T-cell (primary cell): Measurements from ENCODE around the gene MYO1C. TPM values are rescaled to one million over a fixed set of nuclear protein-coding genes. Genes with fewer than 3 reads are reported as not detected.
"Not testable (repeated sequence)": the region's sequence is repeated elsewhere in the genome, so short reads cannot be mapped to it uniquely, and the experiment has no call there.

Experiments
- ATAC-seq, 4 experiments: fragments of 200-7000 bp in 3 of 4; fragments of 150-1000 bp in 1 of 4; cut with Tn5 transposase; replicated peaks in 1 of 4; 1 replicate in 3 of 4; 2 replicates in 1 of 4; pipeline ENCODE4 v1.10.0; 2021; ENCODE audit warnings: moderate library complexity in 3 of 4, mild to moderate bottlenecking in 2 of 4, moderate number of reproducible peaks in 1 of 4
- CTCF ChIA-PET, 2 donors: fragments of 300-600 bp; sonication (Branson Sonifier 250); formaldehyde crosslinking; loops; one replicate each; lab custom pipeline; 2022; ENCODE audit warnings: antibody characterized with exemption in 2 of 2; lab: Charles Lee
- POLR2A ChIA-PET, 2 donors: fragments of 300-600 bp; sonication (Branson Sonifier 250); formaldehyde crosslinking; loops; one replicate each; lab custom pipeline; 2022; ENCODE audit warnings: antibody characterized with exemption in 2 of 2; lab: Charles Lee
- DNase-seq, 35 experiments: peaks; one replicate each; pipeline versions ENCODE4 v3.0.0 to v3.0.0-alpha.2; 2013 to 2023
- H3K27ac ChIP-seq: one replicate; pipeline ENCODE4 v1.5.1; 2013; ENCODE audit warnings: low read length
- H3K27me3 ChIP-seq, 2 experiments: replicated peaks in 1 of 2; 1 replicate in 1 of 2; 2 replicates in 1 of 2; pipeline versions ENCODE4 v1.6.1 to v1.7.0; 2013; ENCODE audit warnings: low read length in 1 of 2, mixed read lengths in 1 of 2; ENCODE audit not compliant: control insufficient read depth in 2 of 2, insufficient read depth in 2 of 2; ENCODE audit errors: extremely low read depth in 1 of 2
- H3K36me3 ChIP-seq, 2 donors: 1 replicate in 1 of 2; 2 replicates in 1 of 2; pipeline versions ENCODE4 v1.6.1 to v1.7.0; 2013; ENCODE audit warnings: low read length in 1 of 2; ENCODE audit not compliant: control insufficient read depth in 2 of 2, insufficient read depth in 1 of 2; ENCODE audit errors: extremely low read depth in 1 of 2
- H3K4me1 ChIP-seq, 2 experiments: 1 replicate in 1 of 2; 2 replicates in 1 of 2; pipeline versions ENCODE4 v1.6.1 to v1.7.0; 2013; ENCODE audit warnings: low read length in 2 of 2, mixed read lengths in 1 of 2; ENCODE audit not compliant: insufficient read depth in 2 of 2, control insufficient read depth in 1 of 2; ENCODE audit errors: extremely low read depth in 1 of 2
- H3K4me3 ChIP-seq, 2 donors: 1 replicate in 1 of 2; 2 replicates in 1 of 2; pipeline versions ENCODE4 v1.5.1 to v1.7.0; 2013; ENCODE audit warnings: mild to moderate bottlenecking in 2 of 2, low read length in 1 of 2, moderate library complexity in 1 of 2; ENCODE audit not compliant: control insufficient read depth in 1 of 2; ENCODE audit errors: extremely low read depth in 1 of 2
- H3K9me3 ChIP-seq: 2 replicates; pipeline ENCODE4 v1.7.0; 2013
- H3K27ac Mint-ChIP-seq, 2 donors: one replicate each; pipeline ENCODE4 v1.8.0; 2020 to 2021; ENCODE audit warnings: mild to moderate bottlenecking in 2 of 2, mixed read lengths in 2 of 2
- H3K27me3 Mint-ChIP-seq, 2 donors: one replicate each; pipeline ENCODE4 v1.8.0; 2021 to 2022; ENCODE audit warnings: mixed read lengths in 2 of 2
- H3K36me3 Mint-ChIP-seq: one replicate; pipeline ENCODE4 v1.8.0; 2021; ENCODE audit warnings: mixed read lengths
- H3K4me1 Mint-ChIP-seq, 3 donors: one replicate each; pipeline ENCODE4 v1.8.0; 2020 to 2022; ENCODE audit warnings: mixed read lengths in 3 of 3, mild to moderate bottlenecking in 1 of 3
- H3K4me3 Mint-ChIP-seq, 3 donors: one replicate each; pipeline ENCODE4 v1.8.0; 2020 to 2022; ENCODE audit warnings: mild to moderate bottlenecking in 3 of 3, mixed read lengths in 3 of 3, moderate library complexity in 3 of 3
- H3K9me3 Mint-ChIP-seq, 3 donors: one replicate each; pipeline ENCODE4 v1.8.0; 2020 to 2022; ENCODE audit warnings: mixed read lengths in 3 of 3
- WGBS: methylation state at CpG from one replicate; pipeline ENCODE4 v1.1.5; 2013; ENCODE audit warnings: missing lambda C conversion rate; ENCODE audit not compliant: insufficient coverage; 5-methylcytosine and 5-hydroxymethylcytosine counted together
- total RNA-seq, 35 experiments: library from RNA in 6 of 35; stranded (reverse) in 6 of 35; fragments of 120-200 nt in 1 of 35; gene quantifications; one replicate each; pipeline versions ENCODE4 v1.2.1 to v1.2.4 and lab custom pipeline; 2013 to 2026

The MYO1C gene
- total RNA-seq, 5 donors from 2014 or later (not counting 1 experiment from before 2014, with no cell fraction given): 18.0 to 41.5 (median 31.2) TPM

- no peak overlapping the region for H3K4me3 ChIP-seq
- H3K36me3 ChIP-seq: peaks cover 11 to 38% of the 10 kb centered on the region in 2 donors
- H3K36me3 Mint-ChIP-seq: peaks cover 30% of the 10 kb centered on the region
- H3K27ac Mint-ChIP-seq: no peak overlapping the region
- no peaks in the 10 kb centered on the region for H3K4me1 ChIP-seq
- H3K4me1 Mint-ChIP-seq: peaks cover under 1 to 7% (median 2%) of the 10 kb centered on the region in 3 donors
- POLR2A ChIA-PET: no interaction called here
- ATAC-seq (no peak), DNase-seq (no peak)
- no peaks in the 10 kb centered on the region for H3K27me3 ChIP-seq
- H3K4me3 Mint-ChIP-seq: no peak overlapping the region
- no peak overlapping the region for H3K27ac ChIP-seq
- H3K9me3 ChIP-seq: no peaks in the 10 kb centered on the region
- CTCF ChIA-PET: no interaction called here
- no peaks in the 10 kb centered on the region for H3K9me3 Mint-ChIP-seq
- WGBS: no CpG with 5 or more reads among the region's 2 CpGs
- no peaks in the 10 kb centered on the region for H3K27me3 Mint-ChIP-seq
These were observed 71.5 kb downstream of the MYO1C start for GRCh38 chr17:1420981-1421380.

DNA sequence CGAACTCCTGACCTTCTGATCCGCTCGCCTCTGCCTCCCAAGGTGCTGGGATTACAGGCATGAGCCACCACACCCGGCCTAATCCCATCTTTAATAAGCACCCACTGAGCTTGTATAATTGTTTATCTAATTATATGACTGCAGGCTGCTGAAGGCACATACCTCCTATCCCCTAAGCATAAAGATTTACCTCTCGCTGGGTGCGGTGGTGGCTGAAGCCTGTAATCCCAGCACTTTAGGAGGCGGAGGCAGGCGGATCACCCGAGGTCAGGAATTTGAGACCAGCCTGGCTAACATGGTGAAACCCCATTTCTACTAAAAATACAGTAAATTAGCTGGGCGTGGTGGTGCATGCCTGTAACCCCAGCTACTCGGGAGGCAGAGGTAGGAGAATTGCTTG is 72.3 kb downstream of the MYO1C start:
- Histone ChIP-seq H3K4me1 (no peaks in the 10 kb centered on the region), H3K36me3 (peaks cover 8 to 33% of the 10 kb centered on the region in 2 donors), H3K27me3 (no peaks in the 10 kb centered on the region), H3K9me3 (no peaks in the 10 kb centered on the region), H3K4me3 (no peak overlapping the region), H3K27ac (no peak overlapping the region)
- Mint-ChIP-seq H3K4me1 (no peaks in the 10 kb centered on the region), H3K4me3 (no peak overlapping the region), H3K27me3 (no peaks in the 10 kb centered on the region), H3K9me3 (no peaks in the 10 kb centered on the region), H3K36me3 (peaks cover 23% of the 10 kb centered on the region), H3K27ac (no peak overlapping the region)
- ChIA-PET CTCF (no interaction called here), POLR2A (interaction anchor here (0.5 to 0.6 kb wide), 2 partner anchors 13 to 62 kb away, joined by 3 to 12 read pairs; no protein-coding TSS in a partner anchor)
- ATAC-seq (no peak), DNase-seq (no peak)
- WGBS: 89% methylated on average over 3 of the region's 11 CpGs

DNA sequence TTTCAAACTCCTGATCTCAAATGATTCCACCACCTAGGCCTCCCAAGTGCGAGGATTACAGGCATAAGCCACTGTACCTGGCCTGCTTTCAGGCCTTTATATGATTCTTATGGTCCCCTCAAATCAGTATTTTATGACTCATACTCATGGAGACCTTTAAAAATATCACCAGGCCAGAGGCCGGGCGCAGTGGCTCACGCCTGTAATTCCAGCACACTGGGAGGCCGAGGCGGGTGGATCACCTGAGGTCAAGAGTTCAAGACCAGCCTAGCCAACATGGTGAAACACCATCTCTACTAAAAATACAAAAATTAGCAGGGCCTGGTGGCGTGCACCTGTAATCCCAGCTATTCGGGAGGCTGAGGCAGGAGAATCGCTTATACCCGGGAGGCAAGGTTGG is 74.0 kb downstream of the MYO1C start:
- H3K27me3 ChIP-seq, H3K4me1 Mint-ChIP-seq, H3K4me1 ChIP-seq, H3K27ac Mint-ChIP-seq, H3K4me3 Mint-ChIP-seq, POLR2A ChIA-PET, H3K9me3 Mint-ChIP-seq, DNase-seq, H3K9me3 ChIP-seq, ATAC-seq, H3K27ac ChIP-seq, H3K27me3 Mint-ChIP-seq, CTCF ChIA-PET, H3K4me3 ChIP-seq: not testable (repeated sequence)
- peaks cover 18% of the 10 kb centered on the region for H3K36me3 Mint-ChIP-seq
- 100% methylated on average over 4 of the region's 10 CpGs for WGBS
- peaks cover 8 to 24% of the 10 kb centered on the region in 2 donors for H3K36me3 ChIP-seq

DNA sequence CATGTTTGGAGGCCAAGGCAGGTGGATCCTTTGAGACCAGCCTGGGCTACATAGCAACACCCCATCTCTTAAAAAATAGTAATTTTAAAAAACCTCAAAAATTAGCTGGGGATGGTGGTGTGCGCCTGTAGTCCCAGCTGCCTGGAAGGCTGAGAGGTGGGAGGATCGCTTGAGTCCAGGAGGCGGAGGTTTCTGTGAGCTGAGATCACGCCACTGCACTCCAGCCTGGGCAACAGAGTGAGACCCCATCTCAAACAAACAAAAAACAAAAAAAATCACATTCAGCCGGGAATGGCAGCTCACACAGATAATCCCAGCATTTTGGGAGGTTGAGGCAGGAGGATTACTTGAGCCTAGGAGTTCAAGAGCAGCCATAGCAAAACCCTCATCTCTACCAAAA is 76.1 kb downstream of the MYO1C start:
- Mint-ChIP-seq H3K36me3 (peaks cover 8% of the 10 kb centered on the region), H3K4me3 (no peak overlapping the region), H3K9me3 (no peaks in the 10 kb centered on the region), H3K27me3 (no peaks in the 10 kb centered on the region), H3K4me1 (no peaks in the 10 kb centered on the region), H3K27ac (no peak overlapping the region)
- WGBS: no CpG with 5 or more reads among the region's 5 CpGs
- DNase-seq (no peak), ATAC-seq (no peak)
- H3K9me3 ChIP-seq: no peaks in the 10 kb centered on the region
- H3K4me1 ChIP-seq: no peaks in the 10 kb centered on the region
- no peak overlapping the region for H3K27ac ChIP-seq
- H3K27me3 ChIP-seq: no peaks in the 10 kb centered on the region
- ChIA-PET CTCF (interaction anchor here in 1 of 2 donors (0.6 kb wide), 1 partner anchor 25 kb away, joined by 4 read pairs; no protein-coding TSS in a partner anchor), POLR2A (interaction anchor here in 1 of 2 donors (0.7 kb wide), 1 partner anchor 23 kb away, joined by 7 read pairs; no protein-coding TSS in a partner anchor)
- peaks cover 0 to 7% of the 10 kb centered on the region in 2 donors for H3K36me3 ChIP-seq
- H3K4me3 ChIP-seq: no peak overlapping the region

GRCh38 chr17:1414634-1415033 is 77.9 kb downstream of the MYO1C start:
- H3K4me3 Mint-ChIP-seq: no peak overlapping the region
- no peaks in the 10 kb centered on the region for H3K27me3 Mint-ChIP-seq
- Histone ChIP-seq H3K36me3 (peaks cover 0 to 3% of the 10 kb centered on the region in 2 donors), H3K27ac (no peak overlapping the region), H3K4me1 (no peaks in the 10 kb centered on the region), H3K27me3 (no peaks in the 10 kb centered on the region), H3K9me3 (no peaks in the 10 kb centered on the region), H3K4me3 (no peak overlapping the region)
- POLR2A ChIA-PET: interaction anchor here in 1 of 2 donors (0.6 kb wide), 1 partner anchor 14 kb away, joined by 7 read pairs; no protein-coding TSS in a partner anchor
- CTCF ChIA-PET: no interaction called here
- no peak overlapping the region for H3K27ac Mint-ChIP-seq
- H3K36me3 Mint-ChIP-seq: peaks cover 3% of the 10 kb centered on the region
- WGBS: 89% methylated on average over 7 of the region's 10 CpGs
- ATAC-seq (no peak), DNase-seq (no peak)
- no peaks in the 10 kb centered on the region for H3K9me3 Mint-ChIP-seq
- H3K4me1 Mint-ChIP-seq: no peaks in the 10 kb centered on the region

Other genes starting within 250 kb of the MYO1C start
- not detected for gene BHLHA9, start 222.2 kb downstream of the MYO1C start, total RNA-seq
- not detected for gene TRARG1, start 213.0 kb downstream of the MYO1C start, total RNA-seq
- gene YWHAE, start 92.5 kb downstream of the MYO1C start, total RNA-seq: 100 to 1,000 TPM; 119 to 129 (median 126) TPM
- 10 to 100 TPM; 18.0 to 26.8 (median 22.6) TPM for gene CRK, start 36.5 kb downstream of the MYO1C start, total RNA-seq
- gene INPP5K, start 23.9 kb upstream of the MYO1C start, total RNA-seq: 100 to 1,000 TPM in 2 of 5 donors, 10 to 100 TPM in 3; 91.1 to 184 (median 97.0) TPM
- gene PITPNA, start 70.1 kb upstream of the MYO1C start, total RNA-seq: 10 to 100 TPM; 31.8 to 45.6 (median 43.7) TPM
- gene SLC43A2, start 136.1 kb upstream of the MYO1C start, total RNA-seq: 10 to 100 TPM in 1 of 5 donors, 1 to 10 TPM in 4; 3.8 to 14.7 (median 7.8) TPM
- 1 to 10 TPM in 4 of 5 donors, under 1 TPM in 1; 0.83 to 2.0 (median 1.5) TPM for gene SCARF1, start 153.0 kb upstream of the MYO1C start, total RNA-seq
- 1 to 10 TPM; 1.2 to 2.9 (median 2.0) TPM for gene RILP, start 157.2 kb upstream of the MYO1C start, total RNA-seq
- 100 to 1,000 TPM; 387 to 543 (median 409) TPM for gene PRPF8, start 192.2 kb upstream of the MYO1C start, total RNA-seq
- gene TLCD2, start 217.7 kb upstream of the MYO1C start, total RNA-seq: under 1 TPM; 0.25 to 0.82 (median 0.59) TPM
- 10 to 100 TPM; 41.4 to 76.0 (median 63.1) TPM for gene WDR81, start 232.0 kb upstream of the MYO1C start, total RNA-seq